Uterus (tissue), 4 donors: ENCODE data around the gene MINDY3. TPM values are rescaled to one million over a fixed set of nuclear protein-coding genes. Genes with fewer than 3 reads are reported as not detected.
"Not testable (repeated sequence)": the region's sequence is repeated elsewhere in the genome, so short reads cannot be mapped to it uniquely, and the experiment has no call there.

Experiments
- DNase-seq, 2 donors: peaks; one replicate each; pipeline ENCODE4 v3.0.0-alpha.2; 2019 to 2020
- H3K27ac ChIP-seq, 2 donors: fragments of 200-600 bp; sonication (generic); 1 replicate in 1 of 2; 2 replicates in 1 of 2; pipeline ENCODE4 v1.5.1; 2016 to 2018
- H3K27me3 ChIP-seq, 2 donors: fragments of 200-600 bp; sonication (generic); one replicate each; pipeline ENCODE4 v1.5.1; 2018 to 2019; ENCODE audit warnings: control low read depth in 1 of 2
- H3K36me3 ChIP-seq, 2 donors: fragments of 200-600 bp; sonication (generic); one replicate each; pipeline ENCODE4 v1.5.1; 2019; ENCODE audit warnings: control low read depth in 1 of 2
- H3K4me1 ChIP-seq, 2 donors: fragments of 200-600 bp; sonication (generic); one replicate each; pipeline ENCODE4 v1.5.1; 2018 to 2019; ENCODE audit warnings: control low read depth in 1 of 2
- H3K4me3 ChIP-seq, 2 donors: fragments of 200-600 bp; sonication (generic); 1 replicate in 1 of 2; 2 replicates in 1 of 2; pipeline ENCODE4 v1.5.1; 2018 to 2019; ENCODE audit warnings: mild to moderate bottlenecking in 1 of 2
- H3K9me3 ChIP-seq, 2 donors: fragments of 200-600 bp; sonication (generic); one replicate each; pipeline ENCODE4 v1.5.1; 2019; ENCODE audit warnings: control low read depth in 1 of 2
- CTCF ChIP-seq, 4 experiments: fragments of 200-600 bp in 2 of 4; fragments of 450-650 bp in 2 of 4; sonication (generic) in 2 of 4; IDR thresholded peaks; one replicate each; pipeline ENCODE4 v1.5.1; 2016 to 2019; ENCODE audit warnings: antibody characterized with exemption in 4 of 4, mild to moderate bottlenecking in 2 of 4, moderate library complexity in 1 of 4
- POLR2A ChIP-seq, 2 donors: fragments of 450-650 bp; IDR thresholded peaks; one replicate each; pipeline ENCODE4 v1.6.1; 2016; ENCODE audit warnings: antibody characterized with exemption in 2 of 2, mild to moderate bottlenecking in 1 of 2, moderate library complexity in 1 of 2
- intact Hi-C: fragments of 100-400 bp; cut with DNase I; formaldehyde crosslinking; loops from one replicate; pipeline ENCODE4 v1.15.1; 2023; ENCODE audit warnings: low total_unique reads
- total RNA-seq, 4 donors: library from RNA; depleted of rRNA in 3 of 4; stranded (reverse); fragments of >200 nt in 3 of 4; gene quantifications; one replicate each; pipeline versions ENCODE4 v1.1.0 to v1.2.4, GENCODE V29; 2014 to 2023
- donor health status: DM: yes; HTN: yes; CAD: no.

The MINDY3 gene
- total RNA-seq, 4 donors from 2014 or later, result 20.9 to 63.5 (median 51.7) TPM

DNA sequence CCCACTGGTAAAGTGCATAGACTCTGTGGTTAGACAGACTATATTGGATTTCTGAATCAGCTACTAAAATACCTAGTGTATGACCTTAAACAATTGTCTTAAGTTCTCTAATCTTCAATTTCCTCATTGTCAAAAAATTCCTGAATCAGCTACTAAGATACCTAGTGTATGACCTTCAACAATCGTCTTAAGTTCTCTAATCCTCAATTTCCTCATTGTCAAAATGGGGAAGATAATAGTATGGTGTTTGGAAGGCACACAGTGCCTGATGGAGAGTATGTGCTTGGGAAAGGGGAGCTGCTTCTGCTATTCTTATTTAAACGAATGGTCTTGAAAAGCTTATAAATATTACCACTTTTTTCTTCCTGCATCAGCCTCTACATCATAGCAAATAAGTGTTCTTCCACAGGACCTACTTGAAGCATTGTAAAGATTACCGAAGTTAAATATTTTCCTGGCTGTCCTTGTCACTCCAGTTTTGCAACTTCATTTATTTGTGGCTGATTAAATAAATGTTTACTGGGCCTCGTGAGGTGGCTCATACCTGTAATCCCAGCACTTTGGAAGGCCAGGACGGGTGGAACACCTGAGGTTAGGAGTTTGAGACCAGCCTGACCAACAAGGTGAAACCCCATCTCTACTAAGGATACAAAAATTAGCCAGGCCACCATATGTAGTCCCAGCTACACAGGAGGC is 76.2 kb downstream of the MINDY3 start:
- Histone ChIP-seq H3K27ac (no peak overlapping the region), H3K36me3 (no peaks in the 10 kb centered on the region), H3K27me3 (no peaks in the 10 kb centered on the region), H3K4me1 (peaks cover 0 to 4% of the 10 kb centered on the region in 2 donors), H3K9me3 (no peaks in the 10 kb centered on the region), H3K4me3 (no peak overlapping the region)
- no peak for TF ChIP-seq CTCF (IDR thresholded peaks at IDR 0.05)
- TF ChIP-seq POLR2A (IDR thresholded peaks at IDR 0.05), result no peak
- no peak for DNase-seq
- intact Hi-C loops, result no loop called here

- H3K27ac ChIP-seq, result no peak overlapping the region
- H3K9me3 ChIP-seq, result no peaks in the 10 kb centered on the region
- H3K4me3 ChIP-seq, result no peak overlapping the region
- H3K4me1 ChIP-seq, result peaks cover 0 to 4% of the 10 kb centered on the region in 2 donors
- H3K36me3 ChIP-seq, result no peaks in the 10 kb centered on the region
- TF ChIP-seq POLR2A (IDR thresholded peaks at IDR 0.05) (no peak), CTCF (IDR thresholded peaks at IDR 0.05) (no peak)
- no peak for DNase-seq
- intact Hi-C loops, result no loop called here
- H3K27me3 ChIP-seq, result no peaks in the 10 kb centered on the region
These were observed 77.5 kb downstream of the MINDY3 start for GRCh38 chr10:15782851-15783250.

DNA sequence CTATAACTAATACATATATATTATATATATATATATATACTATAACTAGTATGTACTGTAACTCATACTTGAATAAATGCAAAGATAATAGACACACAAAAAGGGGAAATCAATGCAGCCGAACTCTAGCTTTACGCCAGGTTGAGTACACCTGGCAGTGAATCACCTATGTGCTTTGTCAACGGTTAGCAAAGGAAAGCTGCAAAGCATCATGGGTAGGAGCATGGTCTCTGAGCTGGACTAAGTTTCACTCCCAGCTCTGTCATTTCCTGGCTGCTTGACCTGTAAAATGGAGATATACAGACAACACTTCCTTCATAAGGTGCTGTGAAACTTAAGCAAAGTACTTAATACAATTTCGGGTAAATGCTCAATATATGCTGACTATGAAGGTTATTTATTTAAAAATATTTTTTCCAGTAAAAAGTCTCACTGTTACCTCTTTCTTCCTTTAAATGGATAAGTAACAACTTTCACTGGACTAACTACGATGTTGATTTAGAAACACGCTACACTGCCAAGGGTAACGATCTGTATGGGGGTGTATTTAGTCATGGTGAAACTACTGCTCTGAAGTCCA is 78.8 kb downstream of the MINDY3 start:
- Histone ChIP-seq H3K4me3 (no peak overlapping the region), H3K4me1 (peaks cover 0 to under 1% of the 10 kb centered on the region in 2 donors), H3K36me3 (no peaks in the 10 kb centered on the region), H3K27me3 (no peaks in the 10 kb centered on the region), H3K9me3 (no peaks in the 10 kb centered on the region), H3K27ac (no peak overlapping the region)
- DNase-seq, result no peak
- intact Hi-C loops, result no loop called here
- TF ChIP-seq POLR2A (IDR thresholded peaks at IDR 0.05) (no peak), CTCF (IDR thresholded peaks at IDR 0.05) (no peak)

GRCh38 chr10:15780353-15781135 is 79.8 kb downstream of the MINDY3 start:
- no peaks in the 10 kb centered on the region for H3K27me3 ChIP-seq
- intact Hi-C loops, result no loop called here
- no peak overlapping the region for H3K4me3 ChIP-seq
- TF ChIP-seq POLR2A (IDR thresholded peaks at IDR 0.05) (no peak), CTCF (IDR thresholded peaks at IDR 0.05) (no peak)
- peak overlapping the region in 1 of 2 donors; percentile 29 for H3K27ac ChIP-seq
- no peaks in the 10 kb centered on the region for H3K9me3 ChIP-seq
- no peaks in the 10 kb centered on the region for H3K36me3 ChIP-seq
- H3K4me1 ChIP-seq, result no peaks in the 10 kb centered on the region
- peak; percentile 38 to 58 for DNase-seq

DNA sequence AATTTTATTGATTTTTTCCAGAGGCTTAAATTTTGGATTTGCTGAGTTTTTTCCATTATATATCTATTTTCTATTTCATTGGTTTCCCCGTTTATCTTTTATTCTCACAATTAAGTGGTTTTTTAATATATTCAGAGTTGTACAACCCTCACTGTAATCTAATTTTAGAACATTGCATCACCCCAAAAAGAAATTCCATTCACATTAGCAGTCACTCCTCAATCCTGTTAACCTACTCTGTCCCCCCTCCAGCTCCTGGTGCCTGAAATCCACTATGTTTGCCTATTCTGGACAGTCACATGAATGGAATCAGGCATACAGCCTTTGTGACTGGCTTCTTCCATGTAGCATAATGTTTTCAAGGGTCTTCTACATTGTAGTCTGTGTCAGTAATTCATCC is 84.8 kb downstream of the MINDY3 start:
- intact Hi-C loops, result no loop called here
- H3K27ac ChIP-seq, result no peak overlapping the region
- no peak for DNase-seq
- H3K4me3 ChIP-seq, result no peak overlapping the region
- no peaks in the 10 kb centered on the region for H3K4me1 ChIP-seq
- TF ChIP-seq POLR2A (IDR thresholded peaks at IDR 0.05), result no peak
- TF ChIP-seq CTCF (IDR thresholded peaks at IDR 0.05), result no peak
- H3K9me3 ChIP-seq, result no peaks in the 10 kb centered on the region
- H3K27me3 ChIP-seq, result no peaks in the 10 kb centered on the region
- H3K36me3 ChIP-seq, result no peaks in the 10 kb centered on the region

- H3K27ac ChIP-seq, intact Hi-C loops, H3K36me3 ChIP-seq, H3K9me3 ChIP-seq, H3K4me3 ChIP-seq, H3K27me3 ChIP-seq, DNase-seq, H3K4me1 ChIP-seq: not testable (repeated sequence)
These were observed 85.8 kb downstream of the MINDY3 start for GRCh38 chr10:15774534-15774933.
